Measurements from ENCODE around the gene PDCD6IP.
"Not testable (repeated sequence)": the region's sequence is repeated elsewhere in the genome, so short reads cannot be mapped to it uniquely, and the experiment has no call there.

GRCh38 chr3:33837182-33837581 lies 38.8 kb downstream of the PDCD6IP start:
- TF ChIP-seq EZH2 (conservative IDR thresholded peaks at IDR 0.05; ENCODE audit: low read depth, low read length); TCF12 (IDR thresholded peaks at IDR 0.05); TCF12 (CRISPR knock-in tag; IDR thresholded peaks at IDR 0.05); PCBP1 (IDR thresholded peaks at IDR 0.05; ENCODE audit: borderline replicate concordance, low read depth, low read length); ZBTB37 (CRISPR knock-in tag; IDR thresholded peaks at IDR 0.05); BRCA1 (CRISPR knock-in tag; IDR thresholded peaks at IDR 0.05); ATF1 (CRISPR knock-in tag; IDR thresholded peaks at IDR 0.05); NFRKB (IDR thresholded peaks at IDR 0.05); MAX (IDR thresholded peaks at IDR 0.05); GMEB1 (CRISPR knock-in tag; IDR thresholded peaks at IDR 0.05; ENCODE audit: borderline replicate concordance): not testable (repeated sequence)
- TF ChIP-seq, protein P1, sequence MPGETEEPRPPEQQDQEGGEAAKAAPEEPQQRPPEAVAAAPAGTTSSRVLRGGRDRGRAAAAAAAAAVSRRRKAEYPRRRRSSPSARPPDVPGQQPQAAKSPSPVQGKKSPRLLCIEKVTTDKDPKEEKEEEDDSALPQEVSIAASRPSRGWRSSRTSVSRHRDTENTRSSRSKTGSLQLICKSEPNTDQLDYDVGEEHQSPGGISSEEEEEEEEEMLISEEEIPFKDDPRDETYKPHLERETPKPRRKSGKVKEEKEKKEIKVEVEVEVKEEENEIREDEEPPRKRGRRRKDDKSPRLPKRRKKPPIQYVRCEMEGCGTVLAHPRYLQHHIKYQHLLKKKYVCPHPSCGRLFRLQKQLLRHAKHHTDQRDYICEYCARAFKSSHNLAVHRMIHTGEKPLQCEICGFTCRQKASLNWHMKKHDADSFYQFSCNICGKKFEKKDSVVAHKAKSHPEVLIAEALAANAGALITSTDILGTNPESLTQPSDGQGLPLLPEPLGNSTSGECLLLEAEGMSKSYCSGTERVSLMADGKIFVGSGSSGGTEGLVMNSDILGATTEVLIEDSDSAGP (CRISPR knock-in tag; IDR thresholded peaks at IDR 0.05; ENCODE audit: borderline replicate concordance), result not testable (repeated sequence)
- TF ChIP-seq, protein P2, sequence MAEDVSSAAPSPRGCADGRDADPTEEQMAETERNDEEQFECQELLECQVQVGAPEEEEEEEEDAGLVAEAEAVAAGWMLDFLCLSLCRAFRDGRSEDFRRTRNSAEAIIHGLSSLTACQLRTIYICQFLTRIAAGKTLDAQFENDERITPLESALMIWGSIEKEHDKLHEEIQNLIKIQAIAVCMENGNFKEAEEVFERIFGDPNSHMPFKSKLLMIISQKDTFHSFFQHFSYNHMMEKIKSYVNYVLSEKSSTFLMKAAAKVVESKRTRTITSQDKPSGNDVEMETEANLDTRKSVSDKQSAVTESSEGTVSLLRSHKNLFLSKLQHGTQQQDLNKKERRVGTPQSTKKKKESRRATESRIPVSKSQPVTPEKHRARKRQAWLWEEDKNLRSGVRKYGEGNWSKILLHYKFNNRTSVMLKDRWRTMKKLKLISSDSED (CRISPR knock-in tag; IDR thresholded peaks at IDR 0.05), result not testable (repeated sequence)
